Parathyroid adenoma (tissue), 2 donors: ENCODE measurements around the gene AUTS2.

Experiments used
- H2AFZ ChIP-seq: fragments of 300-600 bp; sonication (generic); one replicate; pipeline ENCODE4 v1.7.0; 2017; ENCODE audit warnings: antibody characterized with exemption, mild to moderate bottlenecking
- H3K27ac ChIP-seq: fragments of 300-600 bp; sonication (generic); one replicate; pipeline ENCODE4 v1.7.0; 2017
- H3K27me3 ChIP-seq: fragments of 300-600 bp; sonication (generic); one replicate; pipeline ENCODE4 v1.7.0; 2017; ENCODE audit warnings: low read length; ENCODE audit not compliant: control insufficient read depth, insufficient read depth
- H3K36me3 ChIP-seq: fragments of 300-600 bp; sonication (generic); one replicate; pipeline ENCODE4 v1.7.0; 2017; ENCODE audit warnings: low read length; ENCODE audit not compliant: control insufficient read depth, insufficient read depth
- H3K4me1 ChIP-seq: fragments of 300-600 bp; sonication (generic); one replicate; pipeline ENCODE4 v1.7.0; 2017; ENCODE audit warnings: control low read depth
- H3K4me2 ChIP-seq: fragments of 300-600 bp; sonication (generic); one replicate; pipeline ENCODE4 v1.7.0; 2017; ENCODE audit warnings: low read length
- H3K4me3 ChIP-seq: fragments of 300-600 bp; sonication (generic); one replicate; pipeline ENCODE4 v1.7.0; 2017; ENCODE audit warnings: low read depth, low read length
- H3K79me2 ChIP-seq: fragments of 300-600 bp; sonication (generic); one replicate; pipeline ENCODE4 v1.7.0; 2017; ENCODE audit warnings: control low read depth
- H3K9ac ChIP-seq: fragments of 300-600 bp; sonication (generic); one replicate; pipeline ENCODE4 v1.7.0; 2017; ENCODE audit warnings: mild to moderate bottlenecking
- H3K9me3 ChIP-seq: fragments of 300-600 bp; sonication (generic); one replicate; pipeline ENCODE4 v1.7.0; 2017; ENCODE audit warnings: low read length; ENCODE audit not compliant: control insufficient read depth
- CTCF ChIP-seq: fragments of 300-600 bp; sonication (generic); IDR thresholded peaks from one replicate; pipeline ENCODE4 v1.7.0; 2017; ENCODE audit warnings: antibody characterized with exemption, mild to moderate bottlenecking
- donor health status: primary hyperparathyroidism.

The AUTS2 gene

DNA sequence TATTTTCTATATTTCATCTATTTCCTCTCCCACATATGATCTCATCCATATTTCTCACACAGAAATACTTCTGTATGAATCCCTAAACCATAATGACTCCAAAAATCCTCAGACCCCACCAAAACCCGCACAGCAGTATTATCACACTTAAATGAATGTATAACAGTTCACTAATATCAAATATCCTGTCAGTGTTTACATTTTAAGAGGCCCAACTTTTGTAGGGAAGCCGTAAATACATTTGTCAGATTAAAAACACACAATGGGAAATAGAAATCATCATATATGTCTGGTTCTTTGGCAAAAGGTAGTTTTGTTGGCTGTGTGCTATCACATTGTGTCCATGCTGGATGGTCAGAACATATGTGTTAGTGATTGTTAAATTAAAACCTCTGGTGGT is 4.2 kb downstream of the AUTS2 start:
- no peak for TF ChIP-seq CTCF
- no peaks in the 10 kb centered on the region for H3K27me3 ChIP-seq
- H3K4me2 ChIP-seq, result no peak overlapping the region
- no peak overlapping the region for H3K4me3 ChIP-seq
- H3K79me2 ChIP-seq, result peaks cover 2% of the 10 kb centered on the region
- no peak overlapping the region for H3K9ac ChIP-seq
- H2AFZ ChIP-seq, result no peak overlapping the region
- H3K9me3 ChIP-seq, result no peaks in the 10 kb centered on the region
- H3K27ac ChIP-seq, result no peak overlapping the region
- H3K4me1 ChIP-seq, result peaks cover 5% of the 10 kb centered on the region
- H3K36me3 ChIP-seq, result no peaks in the 10 kb centered on the region

DNA sequence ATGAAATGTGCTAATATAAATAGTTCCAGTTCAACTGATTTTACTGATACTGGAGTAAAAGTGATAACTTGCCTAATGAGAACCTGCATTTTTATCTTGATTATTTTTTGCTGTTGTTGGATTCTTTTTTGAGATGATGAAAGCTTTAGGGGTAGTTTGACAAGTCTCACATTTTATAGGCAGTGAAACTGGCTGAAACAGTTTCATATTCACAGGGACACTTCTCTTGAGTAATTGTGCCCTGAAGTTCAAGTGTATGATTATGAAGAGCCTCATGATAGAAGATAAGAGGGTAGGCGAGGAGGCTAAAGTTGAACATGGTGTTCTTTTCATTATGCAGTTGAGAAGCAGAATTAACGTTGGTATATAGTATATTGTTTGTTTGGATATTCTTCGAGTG is 5.1 kb downstream of the AUTS2 start:
- no peak overlapping the region for H3K4me2 ChIP-seq
- H3K27ac ChIP-seq, result no peak overlapping the region
- H3K4me1 ChIP-seq, result peaks cover 5% of the 10 kb centered on the region
- H3K36me3 ChIP-seq, result no peaks in the 10 kb centered on the region
- H3K27me3 ChIP-seq, result no peaks in the 10 kb centered on the region
- no peak for TF ChIP-seq CTCF
- H2AFZ ChIP-seq, result no peak overlapping the region
- no peaks in the 10 kb centered on the region for H3K9me3 ChIP-seq
- H3K79me2 ChIP-seq, result peaks cover 2% of the 10 kb centered on the region
- no peak overlapping the region for H3K4me3 ChIP-seq
- no peak overlapping the region for H3K9ac ChIP-seq

DNA sequence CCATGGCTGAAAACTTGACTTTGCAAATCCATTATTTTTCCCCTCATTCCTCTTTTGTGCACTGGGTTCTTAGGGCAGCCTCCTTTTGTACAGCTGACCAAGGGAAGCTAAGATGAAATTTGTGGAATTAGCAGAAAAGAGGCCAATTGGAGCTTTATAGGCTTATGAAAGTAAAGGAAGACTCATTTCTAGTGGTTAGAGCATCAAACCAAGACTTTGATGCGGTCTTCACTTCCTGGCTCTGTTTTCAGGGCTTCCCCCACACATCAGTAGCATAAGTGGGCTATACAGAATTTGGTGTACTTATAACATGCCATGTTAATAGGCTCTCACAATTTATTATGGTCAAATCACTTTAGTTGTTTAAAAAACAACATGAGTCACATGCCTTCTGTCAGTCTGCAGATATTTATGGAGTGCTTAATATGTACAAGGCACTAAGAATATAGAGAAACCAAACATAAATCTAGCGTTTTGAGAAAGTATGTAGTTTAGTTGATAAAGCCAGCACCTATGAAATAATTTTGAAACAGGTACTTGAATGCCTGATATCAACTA is 5.7 kb downstream of the AUTS2 start:
- no peak for TF ChIP-seq CTCF
- no peaks in the 10 kb centered on the region for H3K27me3 ChIP-seq
- peaks cover 2% of the 10 kb centered on the region for H3K79me2 ChIP-seq
- H3K4me2 ChIP-seq, result no peak overlapping the region
- peaks cover 5% of the 10 kb centered on the region for H3K4me1 ChIP-seq
- H3K9me3 ChIP-seq, result no peaks in the 10 kb centered on the region
- H3K4me3 ChIP-seq, result no peak overlapping the region
- no peaks in the 10 kb centered on the region for H3K36me3 ChIP-seq
- no peak overlapping the region for H3K9ac ChIP-seq
- no peak overlapping the region for H3K27ac ChIP-seq
- no peak overlapping the region for H2AFZ ChIP-seq

DNA sequence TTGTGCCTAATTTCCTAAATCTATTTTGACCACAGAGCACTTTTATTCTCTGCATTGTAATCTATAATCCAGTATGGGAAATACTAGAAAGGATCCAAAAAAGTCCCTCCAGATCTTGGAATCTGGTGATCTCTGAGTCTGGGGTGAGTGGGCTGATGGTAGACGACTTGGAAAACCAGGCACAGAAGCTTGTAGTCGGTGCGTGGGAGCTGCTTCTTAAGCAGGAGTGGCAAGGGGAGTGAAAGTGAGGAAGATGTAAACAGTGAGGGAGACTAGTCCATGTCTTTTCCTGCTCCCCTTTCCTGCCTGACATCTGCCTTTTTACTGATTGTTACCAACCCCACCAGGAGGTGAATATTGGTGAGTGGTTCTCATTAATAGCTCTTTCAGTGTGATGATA is 6.8 kb downstream of the AUTS2 start:
- TF ChIP-seq CTCF, result no peak
- H3K4me1 ChIP-seq, result peaks cover 5% of the 10 kb centered on the region

GRCh38 chr7:69605546-69605945 is 7.3 kb downstream of the AUTS2 start:
- no peaks in the 10 kb centered on the region for H3K9me3 ChIP-seq
- no peak overlapping the region for H2AFZ ChIP-seq
- H3K27me3 ChIP-seq, result no peaks in the 10 kb centered on the region
- no peak overlapping the region for H3K27ac ChIP-seq
- no peaks in the 10 kb centered on the region for H3K36me3 ChIP-seq
- H3K9ac ChIP-seq, result no peak overlapping the region
- H3K4me3 ChIP-seq, result no peak overlapping the region
- H3K4me1 ChIP-seq, result peaks cover 5% of the 10 kb centered on the region
- no peak for TF ChIP-seq CTCF
- H3K4me2 ChIP-seq, result no peak overlapping the region
- H3K79me2 ChIP-seq, result peaks cover 2% of the 10 kb centered on the region

More for the DNA sequence above, 6.8 kb downstream of the AUTS2 start:
- Histone ChIP-seq H3K27ac (no peak overlapping the region), H2AFZ (no peak overlapping the region), H3K36me3 (no peaks in the 10 kb centered on the region), H3K9me3 (no peaks in the 10 kb centered on the region), H3K4me3 (no peak overlapping the region), H3K9ac (no peak overlapping the region), H3K79me2 (peaks cover 2% of the 10 kb centered on the region), H3K4me2 (no peak overlapping the region), H3K27me3 (no peaks in the 10 kb centered on the region)
